NCI-H128 (cell line): Measurements from ENCODE around the gene TMOD1.
"Not testable (repeated sequence)": the region's sequence is repeated elsewhere in the genome, so short reads cannot be mapped to it uniquely, and the experiment has no call there.

Experiments used
- DNase-seq: peaks from one replicate; lab custom pipeline; 2025; ENCODE audit not compliant: unreplicated experiment; lab: John Stamatoyannopoulos, UW

Gene TMOD1

GRCh38 chr9:97501177-97501971 lies at the start of gene TMOD1:
Gene TMOD1 (plus strand): TSS chr9:97501666. CDS start chr9:97524189, 22,523 bp downstream.
- no peak for DNase-seq

GRCh38 chr9:97453573-97453972 lies 47.9 kb upstream of the TMOD1 start:
- DNase-seq = not testable (repeated sequence)

- not testable (repeated sequence) for DNase-seq
Observed at GRCh38 chr9:97456841-97457240, 44.6 kb upstream of the TMOD1 start.

DNA sequence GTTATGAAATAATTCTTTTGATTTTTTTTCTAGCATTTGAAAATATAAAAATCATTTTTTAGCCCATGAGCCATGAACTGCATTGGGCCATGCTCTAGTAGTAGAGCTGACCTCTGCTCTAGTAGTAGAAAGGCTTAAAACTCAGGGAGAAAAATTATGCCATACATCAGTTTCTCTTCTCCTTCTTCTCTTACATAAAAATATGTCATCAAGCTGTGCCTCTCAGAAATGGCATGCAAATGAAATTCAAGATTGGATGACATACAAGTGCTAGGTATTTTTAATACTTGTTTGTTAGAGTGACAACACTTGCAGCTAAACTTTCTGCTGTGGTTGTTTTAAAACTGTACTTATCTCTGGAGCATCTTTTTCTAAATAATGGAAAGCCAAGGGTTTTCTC lies 42.1 kb upstream of the TMOD1 start:
- no peak for DNase-seq

DNA sequence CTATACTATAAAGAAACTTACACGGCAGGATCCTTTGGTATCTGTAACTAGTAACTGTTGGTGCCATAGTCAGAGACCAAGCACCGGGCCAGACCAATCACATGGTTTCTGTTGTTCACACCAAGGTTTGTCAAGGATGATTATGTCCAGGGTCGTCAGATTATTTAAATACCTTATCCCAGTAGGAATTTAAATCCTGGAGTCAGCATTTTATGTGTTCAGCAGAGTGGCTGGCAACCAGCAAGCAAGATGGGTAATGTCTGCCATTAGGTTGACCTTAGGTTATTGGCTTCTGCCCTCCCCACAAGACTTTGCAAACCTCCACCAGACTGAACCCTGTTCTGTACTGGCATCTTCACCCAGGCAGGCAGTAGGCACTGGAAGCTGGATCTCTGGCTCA lies 39.3 kb upstream of the TMOD1 start:
- no peak for DNase-seq

DNA sequence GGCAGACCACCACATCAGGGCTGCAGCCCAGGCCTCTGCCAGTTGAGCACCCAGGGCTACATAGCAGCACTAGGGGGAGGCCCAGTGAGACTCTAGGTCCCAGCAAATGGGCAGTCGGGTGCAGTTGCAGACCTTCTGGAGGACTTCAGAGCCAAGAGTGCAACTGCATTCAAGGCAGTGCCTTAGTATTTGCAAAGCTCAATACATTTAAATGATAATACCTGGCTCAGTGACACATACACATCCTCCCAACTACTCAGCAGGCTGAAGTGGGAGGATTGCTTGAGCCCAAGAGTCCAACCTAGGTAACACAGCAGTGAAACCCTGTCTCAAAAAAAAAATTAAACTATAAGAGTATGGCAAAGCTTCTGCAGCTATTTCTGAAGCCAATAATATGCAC lies 38.6 kb upstream of the TMOD1 start:
- DNase-seq = no peak

GRCh38 chr9:97468658-97469448 lies 32.6 kb upstream of the TMOD1 start:
- peak; percentile 47 for DNase-seq

DNA sequence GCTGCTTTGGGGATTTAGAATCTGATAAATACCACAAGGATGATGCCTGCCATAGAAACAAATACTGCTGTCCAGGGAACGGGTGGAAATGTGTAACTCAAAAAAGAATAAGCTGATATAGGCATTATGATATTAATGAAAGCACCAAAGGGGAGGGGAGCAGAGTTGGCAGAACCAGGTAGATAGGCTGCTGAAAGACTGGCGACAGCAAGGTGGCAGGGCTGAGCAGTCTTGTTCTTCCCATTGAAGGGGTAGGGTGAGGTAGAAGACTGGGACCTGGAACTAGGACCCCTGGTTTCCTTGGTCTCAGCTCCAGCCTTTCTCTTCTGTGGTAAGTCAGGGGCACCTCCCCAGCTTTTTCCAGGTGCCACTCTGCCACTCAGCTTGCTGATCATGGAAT lies 31.4 kb upstream of the TMOD1 start:
- DNase-seq = no peak

DNA sequence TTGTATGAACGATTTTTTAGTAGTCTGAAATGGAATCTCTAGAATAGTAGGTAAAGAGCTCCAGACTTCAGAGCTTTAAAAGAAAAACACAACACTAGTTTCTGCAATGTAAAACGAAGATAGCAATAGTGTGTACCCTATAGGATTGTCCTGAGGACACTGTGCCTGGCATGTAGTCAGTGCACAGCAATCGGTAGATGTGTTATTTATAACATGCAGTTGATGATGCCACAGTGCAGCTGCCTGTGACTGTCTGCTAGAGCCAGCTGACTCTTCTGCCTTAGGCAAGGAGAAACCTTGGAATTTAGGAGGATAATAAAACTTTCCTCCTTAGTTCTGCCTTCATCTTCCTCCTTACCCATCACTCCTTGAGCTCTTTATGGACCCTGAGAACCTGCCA lies 27.7 kb upstream of the TMOD1 start:
- no peak for DNase-seq

- DNase-seq = no peak
Observed at GRCh38 chr9:97474372-97474925, 27.0 kb upstream of the TMOD1 start.

- DNase-seq = no peak
Observed at GRCh38 chr9:97475059-97475458, 26.4 kb upstream of the TMOD1 start.

DNA sequence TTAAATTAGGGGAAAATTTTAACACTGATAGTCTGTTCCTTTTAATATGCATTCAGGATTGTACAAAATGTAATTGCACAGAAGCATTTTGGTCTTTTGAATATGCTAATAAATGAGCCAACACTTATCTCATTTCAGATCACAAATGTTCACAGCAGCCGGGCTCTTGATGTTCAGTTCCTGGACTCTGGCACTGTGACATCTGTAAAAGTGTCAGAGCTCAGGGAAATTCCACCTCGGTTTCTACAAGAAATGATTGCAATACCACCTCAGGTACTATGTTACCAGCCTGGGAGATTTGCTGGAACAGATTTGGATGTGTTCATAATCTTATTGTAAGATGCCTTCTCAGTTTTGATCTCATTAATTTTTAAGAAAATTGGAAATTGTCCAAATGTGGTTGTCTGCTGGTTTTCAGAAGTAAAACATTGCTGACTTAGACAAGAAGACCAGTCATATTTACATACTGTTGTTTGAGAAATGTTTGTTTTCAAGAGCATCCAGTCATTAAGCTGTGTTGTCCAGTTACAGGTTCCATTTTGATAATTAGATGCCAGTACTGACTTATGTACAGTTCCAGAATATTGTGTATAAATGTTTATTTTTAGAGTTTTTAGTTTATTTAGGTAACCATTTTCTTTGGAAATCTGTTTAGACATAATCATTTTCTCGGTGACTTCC lies 23.0 kb upstream of the TMOD1 start:
- DNase-seq = no peak

GRCh38 chr9:97479496-97480159 lies 21.8 kb upstream of the TMOD1 start:
- no peak for DNase-seq

DNA sequence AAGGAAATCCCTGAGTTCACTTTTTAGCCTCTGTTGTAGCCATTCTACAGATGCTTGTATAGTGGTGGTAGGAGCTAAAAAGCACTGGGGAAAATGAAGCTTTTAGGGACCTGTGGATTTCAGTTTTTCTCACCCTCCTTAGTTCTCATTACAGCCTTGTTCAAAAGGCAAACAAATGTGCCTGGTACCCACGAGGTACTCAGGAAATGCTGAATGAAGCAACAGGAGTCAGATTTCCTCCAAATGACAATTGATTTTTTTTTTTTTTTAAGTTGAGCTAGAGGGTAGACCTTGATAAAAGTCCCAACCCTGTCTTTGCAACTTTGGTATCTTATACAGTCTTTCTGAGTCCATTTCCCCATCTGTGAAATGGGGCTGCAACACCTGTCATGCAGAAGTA lies 21.3 kb upstream of the TMOD1 start:
- DNase-seq = no peak

DNA sequence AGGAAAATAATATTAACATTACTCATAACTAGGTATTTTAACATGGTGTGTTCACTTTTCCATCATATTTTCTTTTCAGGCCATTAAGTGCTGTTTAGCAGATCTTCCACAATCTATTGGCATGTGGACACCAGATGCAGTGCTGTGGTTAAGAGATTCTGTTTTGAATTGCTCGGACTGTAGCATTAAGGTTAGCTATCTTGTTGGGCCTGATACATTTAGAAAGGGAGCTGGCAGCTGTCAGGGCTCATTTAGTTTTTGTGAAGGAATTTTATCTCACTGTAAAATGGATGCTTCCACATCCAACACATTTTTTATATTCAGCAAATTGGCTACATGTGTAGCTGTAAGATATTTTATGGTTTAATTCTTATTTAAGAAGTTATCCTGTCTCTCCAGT lies 20.7 kb upstream of the TMOD1 start:
- DNase-seq = no peak

DNA sequence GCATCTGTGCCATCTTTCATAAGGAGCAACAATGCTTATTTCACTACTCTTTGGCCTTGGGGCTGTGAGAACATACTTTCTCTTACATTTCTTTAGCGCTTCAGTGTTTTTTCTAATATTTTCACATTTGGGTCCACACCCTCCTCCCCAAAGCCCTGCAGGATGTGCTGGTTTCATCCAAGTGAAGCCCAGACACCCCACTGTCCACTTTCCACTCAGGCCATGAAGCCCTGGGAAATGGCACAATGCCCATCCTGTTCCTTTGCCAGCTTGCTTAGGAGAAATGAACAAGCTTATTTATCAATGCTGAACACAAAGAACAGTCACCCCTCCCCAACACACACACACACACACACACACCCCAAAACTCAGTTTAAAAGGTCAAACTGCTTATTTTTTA lies 17.3 kb upstream of the TMOD1 start:
- no peak for DNase-seq

GRCh38 chr9:97487107-97487506 lies 14.4 kb upstream of the TMOD1 start:
- DNase-seq = no peak

DNA sequence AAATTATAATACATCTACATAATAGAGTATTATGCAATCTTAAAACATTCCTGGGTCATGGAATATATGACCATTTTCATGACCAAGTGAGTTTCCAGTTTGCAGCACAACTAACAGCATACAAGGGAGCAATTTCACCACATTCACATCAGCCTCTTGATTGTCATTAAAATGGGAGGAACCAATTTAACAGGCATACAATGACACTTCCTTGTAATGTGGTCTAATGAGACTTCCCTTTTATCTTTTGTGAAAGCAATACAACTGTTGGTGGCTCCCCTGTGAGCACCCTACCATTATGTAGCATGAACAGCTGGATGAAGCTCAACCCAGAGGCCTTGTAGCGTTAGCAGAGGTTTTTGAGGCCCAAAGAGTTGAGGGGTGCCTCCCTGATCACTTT lies 13.6 kb upstream of the TMOD1 start:
- DNase-seq = no peak

DNA sequence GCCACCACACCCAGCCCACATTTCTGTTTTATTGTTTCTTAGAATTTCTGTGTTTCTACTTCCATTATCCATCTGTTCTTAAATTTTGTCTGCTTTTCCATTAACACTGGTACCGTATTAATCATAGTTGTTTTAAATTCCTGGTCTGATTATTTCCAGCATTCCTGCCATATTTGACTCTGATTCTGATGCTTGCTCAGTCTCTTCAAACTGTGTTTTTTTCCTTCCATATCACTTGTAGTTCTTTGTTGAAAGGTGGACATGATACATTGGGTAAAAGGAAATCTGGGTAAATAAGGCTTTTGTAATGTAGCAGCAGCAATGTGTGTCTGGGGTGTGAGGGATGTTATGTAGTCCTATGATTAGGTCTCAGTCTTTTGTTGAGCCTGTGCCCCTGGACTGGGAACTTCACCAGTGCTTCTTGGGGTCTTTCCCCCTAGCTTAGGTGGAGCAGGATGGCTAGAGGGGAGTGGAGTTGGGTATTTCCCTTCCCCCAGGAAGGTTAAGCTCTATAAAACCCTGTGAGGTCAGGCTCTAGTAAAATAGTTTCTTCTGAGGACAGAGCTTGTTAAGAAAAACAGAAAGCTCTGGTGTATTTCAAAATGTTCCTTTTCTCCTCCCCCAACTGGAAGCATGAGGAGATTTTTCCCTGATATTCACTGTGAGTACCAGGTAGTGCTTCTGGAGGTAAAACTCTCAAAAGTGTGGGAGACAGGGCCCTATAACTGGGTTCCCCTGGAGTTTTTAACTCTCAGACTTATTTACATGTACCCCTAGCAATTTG lies 10.1 kb upstream of the TMOD1 start:
- no peak for DNase-seq
